B cell (primary cell): Measurements from ENCODE around the gene NOS3.

ENCODE experiments used
- EZH2 ChIP-seq: IDR thresholded peaks from 2 replicates; pipeline ENCODE4 v1.6.1; 2012; ENCODE audit warnings: borderline replicate concordance, low read depth, mild to moderate bottlenecking, moderate library complexity, low read length; ENCODE audit not compliant: insufficient read depth, poor library complexity, severe bottlenecking
- TF ChIP-seq, protein P1 (sequence below): fragments of 200-600 bp; IDR thresholded peaks from one replicate; pipeline ENCODE4 v1.8.0; 2022; ENCODE audit warnings: antibody characterized with exemption, mild to moderate bottlenecking

DNA sequence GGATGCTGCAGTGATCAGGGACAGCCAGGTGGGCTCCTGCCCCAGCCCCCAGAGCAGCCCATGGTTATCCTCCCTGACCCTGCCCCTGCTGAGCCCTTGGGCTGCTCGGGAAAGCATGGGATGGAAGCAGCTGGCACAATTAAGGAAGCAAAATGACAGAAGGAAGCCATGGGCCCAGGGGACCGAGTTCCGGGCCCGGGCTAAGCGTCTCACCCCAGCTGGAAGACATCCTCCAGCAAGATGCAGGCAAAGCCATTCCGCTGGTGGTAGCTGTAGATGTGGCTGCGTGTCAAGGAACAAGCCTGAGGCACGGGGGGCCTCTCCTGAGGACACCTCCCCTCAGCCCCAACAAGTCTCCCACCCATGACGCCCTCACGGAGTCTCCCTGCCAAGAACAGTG, 32.4 kb downstream of the NOS3 start:
- TF ChIP-seq EZH2 = no peak
- TF ChIP-seq, protein P1, sequence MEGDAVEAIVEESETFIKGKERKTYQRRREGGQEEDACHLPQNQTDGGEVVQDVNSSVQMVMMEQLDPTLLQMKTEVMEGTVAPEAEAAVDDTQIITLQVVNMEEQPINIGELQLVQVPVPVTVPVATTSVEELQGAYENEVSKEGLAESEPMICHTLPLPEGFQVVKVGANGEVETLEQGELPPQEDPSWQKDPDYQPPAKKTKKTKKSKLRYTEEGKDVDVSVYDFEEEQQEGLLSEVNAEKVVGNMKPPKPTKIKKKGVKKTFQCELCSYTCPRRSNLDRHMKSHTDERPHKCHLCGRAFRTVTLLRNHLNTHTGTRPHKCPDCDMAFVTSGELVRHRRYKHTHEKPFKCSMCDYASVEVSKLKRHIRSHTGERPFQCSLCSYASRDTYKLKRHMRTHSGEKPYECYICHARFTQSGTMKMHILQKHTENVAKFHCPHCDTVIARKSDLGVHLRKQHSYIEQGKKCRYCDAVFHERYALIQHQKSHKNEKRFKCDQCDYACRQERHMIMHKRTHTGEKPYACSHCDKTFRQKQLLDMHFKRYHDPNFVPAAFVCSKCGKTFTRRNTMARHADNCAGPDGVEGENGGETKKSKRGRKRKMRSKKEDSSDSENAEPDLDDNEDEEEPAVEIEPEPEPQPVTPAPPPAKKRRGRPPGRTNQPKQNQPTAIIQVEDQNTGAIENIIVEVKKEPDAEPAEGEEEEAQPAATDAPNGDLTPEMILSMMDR = no peak
